Middle frontal gyrus (tissue), 1 donor: ENCODE measurements around the gene ACOT8.
"Not testable (repeated sequence)": the region's sequence is repeated elsewhere in the genome, so short reads cannot be mapped to it uniquely, and the experiment has no call there.

Experiments
- DNase-seq: peaks from one replicate; pipeline ENCODE4 v3.0.0-alpha.2; 2015; ENCODE audit warnings: low spot score; ENCODE audit errors: extremely low spot score

Gene ACOT8

GRCh38 chr20:45797510-45797909, 59.7 kb downstream of the ACOT8 start:
- not testable (repeated sequence) for DNase-seq

- no peak for DNase-seq
These were observed 60.7 kb downstream of the ACOT8 start for GRCh38 chr20:45796337-45797065.

- DNase-seq: no peak
These were observed 64.7 kb downstream of the ACOT8 start for GRCh38 chr20:45792317-45793118.
